ENCODE results near the gene DCTN3.
"Not testable (repeated sequence)": the region's sequence is repeated elsewhere in the genome, so short reads cannot be mapped to it uniquely, and the experiment has no call there.

The DCTN3 gene

DNA sequence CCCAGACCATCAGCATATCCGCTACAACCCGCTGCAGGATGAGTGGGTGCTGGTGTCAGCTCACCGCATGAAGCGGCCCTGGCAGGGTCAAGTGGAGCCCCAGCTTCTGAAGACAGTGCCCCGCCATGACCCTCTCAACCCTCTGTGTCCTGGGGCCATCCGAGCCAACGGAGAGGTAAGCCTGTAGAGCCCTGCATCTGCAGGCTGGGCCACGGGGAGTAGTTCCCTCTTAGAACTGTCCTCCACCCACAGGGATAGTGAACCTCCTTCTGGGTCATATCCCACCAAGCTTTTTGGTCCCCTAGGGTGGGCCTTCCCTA, 26.7 kb upstream of the DCTN3 start:
- no peak for DNase-seq (ENCODE audit: low read depth in 2 of 2)

- DNase-seq (ENCODE audit: low read depth in 2 of 2), result peak; percentile 97
These were observed 26.2 kb upstream of the DCTN3 start, which contains the start of gene GALT for GRCh38 chr9:34646211-34647083. GALT (plus strand) TSS chr9:34646675; CDS start chr9:34646705, 30 bp downstream.

GRCh38 chr9:34644766-34645314, 24.5 kb upstream of the DCTN3 start:
- no peak for DNase-seq (ENCODE audit: low read depth in 2 of 2)

DNA sequence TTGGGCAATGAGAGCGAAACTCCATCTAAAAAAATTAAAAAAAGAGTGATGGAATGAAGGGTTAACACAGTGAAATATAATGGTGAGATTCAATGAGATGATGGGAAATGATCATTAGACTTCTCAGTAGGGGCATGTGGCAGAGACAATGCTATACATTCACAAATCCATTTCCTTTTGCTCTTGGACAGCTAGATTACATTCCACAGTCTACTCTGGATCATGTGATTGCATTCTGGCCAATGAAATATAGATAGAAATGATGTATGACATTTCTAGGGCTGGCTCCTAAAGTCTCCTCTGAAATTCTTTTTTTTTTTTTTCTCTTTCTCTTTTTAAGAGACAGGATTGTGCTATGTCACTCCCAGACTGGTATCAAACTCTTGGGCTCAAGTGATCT, 22.4 kb upstream of the DCTN3 start:
- DNase-seq (ENCODE audit: low read depth in 2 of 2), result no peak

DNA sequence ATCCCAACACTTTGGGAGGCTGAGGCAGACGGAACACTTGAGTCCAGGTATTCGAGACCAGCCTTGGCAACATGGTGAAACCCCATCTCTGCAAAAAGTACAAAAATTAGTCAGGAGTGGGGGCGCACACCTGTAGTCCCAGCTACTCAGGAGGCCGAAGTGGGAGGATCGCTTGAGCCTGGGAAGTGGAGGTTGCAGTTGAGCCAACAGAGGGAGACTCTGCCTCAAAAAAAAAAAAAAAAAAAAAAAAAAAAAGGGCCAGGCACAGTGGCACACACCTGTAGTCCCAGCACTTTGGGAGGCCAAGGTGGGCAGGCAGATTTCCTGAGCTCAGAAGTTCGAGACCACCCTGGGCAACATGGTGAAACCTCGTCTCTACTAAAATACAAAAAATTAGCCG, 19.0 kb upstream of the DCTN3 start:
- not testable (repeated sequence) for DNase-seq (ENCODE audit: low read depth in 2 of 2)

- DNase-seq (ENCODE audit: low read depth in 2 of 2), result no peak
These were observed 17.8 kb upstream of the DCTN3 start for GRCh38 chr9:34638138-34638445.

GRCh38 chr9:34637356-34638137, 17.3 kb upstream of the DCTN3 start, which contains the start of gene SIGMAR1:
SIGMAR1 (minus strand) TSS chr9:34637787; CDS start chr9:34637697, 90 bp downstream.
- DNase-seq (ENCODE audit: low read depth in 2 of 2), result peak; percentile 90 to 92

- no peak for DNase-seq (ENCODE audit: low read depth in 2 of 2)
These were observed 16.6 kb upstream of the DCTN3 start for GRCh38 chr9:34636791-34637355.

GRCh38 chr9:34635556-34635955, 15.3 kb upstream of the DCTN3 start:
- no peak for DNase-seq (ENCODE audit: low read depth in 2 of 2)

- no peak for DNase-seq (ENCODE audit: low read depth in 2 of 2)
These were observed 14.4 kb upstream of the DCTN3 start for GRCh38 chr9:34634551-34635248.

DNA sequence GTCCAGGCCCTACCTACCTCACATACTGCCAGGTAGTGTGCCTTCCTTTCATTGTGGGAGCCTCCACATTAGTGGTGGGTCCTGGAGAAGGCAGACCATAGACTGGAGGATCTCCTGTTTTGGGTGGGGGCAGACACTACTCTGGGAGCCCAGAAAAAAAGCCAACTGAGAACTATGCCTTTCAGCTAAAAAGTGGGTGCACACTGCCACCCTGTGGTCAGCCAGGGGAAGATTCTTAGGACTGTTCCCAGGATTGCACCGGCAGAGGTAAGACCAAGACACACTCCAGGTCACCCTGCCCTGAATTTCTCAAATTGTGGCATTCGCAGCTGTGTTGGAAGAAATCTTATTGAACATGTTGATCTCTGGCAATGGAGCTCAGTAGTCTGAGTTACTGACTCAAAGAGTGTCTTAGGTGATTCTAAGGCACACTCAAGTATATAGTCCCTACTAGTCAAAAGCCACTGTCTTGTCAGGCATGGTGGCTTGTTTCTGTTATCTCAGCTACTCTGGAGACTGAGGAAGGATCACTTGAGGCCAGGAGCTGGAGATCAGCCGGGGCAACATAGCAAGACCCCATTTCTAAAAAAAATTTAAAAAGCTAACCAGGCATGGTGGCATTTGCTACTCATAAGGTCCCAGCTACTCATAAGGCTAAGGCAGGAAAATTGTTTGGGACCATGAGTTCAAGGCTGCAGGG, 13.7 kb upstream of the DCTN3 start:
- DNase-seq (ENCODE audit: low read depth in 2 of 2), result peak; percentile 47 to 54

DNA sequence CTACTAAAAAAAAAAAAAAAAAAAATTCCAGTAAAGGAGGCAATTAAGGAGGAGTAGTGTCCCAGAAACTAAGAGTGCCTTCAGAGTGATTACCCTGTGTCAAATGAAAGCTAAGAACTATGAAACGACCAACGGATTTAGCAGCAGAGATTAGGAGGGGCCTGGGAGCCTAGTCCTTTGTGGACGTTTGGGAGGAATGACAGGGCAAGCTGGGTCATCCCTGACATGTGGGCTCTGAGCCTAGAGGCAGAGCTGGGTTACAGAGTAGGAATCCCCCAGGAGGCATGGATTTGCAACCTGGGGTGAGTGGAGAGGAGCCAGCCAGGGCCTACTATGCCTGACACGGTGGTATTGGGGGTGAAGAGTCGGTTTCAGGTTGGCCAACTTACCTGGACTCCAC, 12.9 kb upstream of the DCTN3 start:
- DNase-seq (ENCODE audit: low read depth in 2 of 2), result no peak

GRCh38 chr9:34630402-34631154, 10.3 kb upstream of the DCTN3 start:
- DNase-seq (ENCODE audit: low read depth in 2 of 2), result no peak

GRCh38 chr9:34629491-34629808, 9.2 kb upstream of the DCTN3 start:
- DNase-seq (ENCODE audit: low read depth in 2 of 2), result no peak

DNA sequence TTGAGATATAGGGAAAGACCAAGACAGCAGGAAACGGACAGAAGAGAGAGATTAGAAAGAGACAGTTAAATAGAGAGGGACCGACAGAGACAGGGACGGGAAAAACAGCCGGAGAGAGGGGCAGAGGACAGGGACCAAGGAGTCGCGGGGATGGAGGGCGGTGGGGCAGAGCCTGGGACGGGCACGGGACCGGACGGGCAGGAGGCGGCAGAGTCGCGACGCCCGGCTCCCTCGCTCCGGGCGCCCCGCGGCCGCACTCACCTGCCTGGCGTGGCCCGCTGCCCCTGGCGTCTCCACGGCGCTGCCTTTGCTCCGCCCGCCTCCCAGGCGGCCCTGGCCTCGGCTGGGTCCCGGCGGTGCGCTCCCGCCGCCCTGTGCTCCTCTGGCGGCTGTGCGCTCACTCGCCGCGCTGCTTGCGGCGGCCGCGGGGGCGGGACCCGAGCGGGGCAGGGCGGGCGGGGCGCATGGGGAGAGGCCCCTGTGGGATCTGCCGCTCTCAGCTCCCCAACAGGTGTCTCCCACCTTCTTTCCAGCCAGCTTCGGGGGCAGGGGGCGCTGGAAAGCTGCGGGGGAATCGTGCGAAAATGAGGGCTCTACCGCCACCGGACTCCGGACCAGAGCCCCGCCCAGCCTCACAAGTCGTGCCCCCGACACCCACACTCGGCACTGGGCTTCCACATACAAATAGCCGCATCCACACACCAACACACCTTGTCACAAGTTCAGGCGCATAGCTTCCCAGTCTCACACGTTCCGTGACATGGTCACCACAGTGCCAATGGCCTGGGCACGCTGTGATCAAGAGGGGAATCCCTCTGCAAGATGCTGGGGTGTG, 8.6 kb upstream of the DCTN3 start, which contains the start of gene ARID3C:
Gene ARID3C, minus strand, starts transcription at position 411 of the 835 bp plus-strand sequence. CDS start 1,052 bp downstream, outside the sequence.
- DNase-seq (ENCODE audit: low read depth in 2 of 2), result peak in 1 of 2 donors; percentile 33

GRCh38 chr9:34627716-34628655, 7.7 kb upstream of the DCTN3 start:
- no peak for DNase-seq (ENCODE audit: low read depth in 2 of 2)

DNA sequence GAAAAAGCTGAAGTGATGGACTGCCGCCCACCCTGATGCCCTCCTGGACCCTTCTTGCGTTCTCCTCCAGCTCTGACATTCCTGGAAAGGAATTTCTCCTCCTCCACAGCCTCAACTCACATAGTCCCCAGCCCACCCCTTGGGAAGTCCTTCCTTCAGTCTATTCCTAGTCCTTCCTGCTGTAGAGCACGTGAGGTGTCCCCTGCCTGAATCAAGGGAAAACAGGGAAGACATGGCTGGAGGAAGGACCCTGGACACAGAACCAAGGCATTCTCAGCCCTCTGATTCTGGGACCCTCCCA, 4.8 kb upstream of the DCTN3 start:
- no peak for DNase-seq (ENCODE audit: low read depth in 2 of 2)

GRCh38 chr9:34624475-34625185, 4.3 kb upstream of the DCTN3 start:
- DNase-seq (ENCODE audit: low read depth in 2 of 2), result no peak
